ENCODE data around the gene SCMH1. TPM values are rescaled to one million over a fixed set of nuclear protein-coding genes. Genes with fewer than 3 reads are reported as not detected.

The SCMH1 gene
- total and polyA plus RNA-seq, 2 donors (not counting 3 experiments of a cell fraction or from before 2014, with no cell fraction given): 39.9 to 40.7 TPM

GRCh38 chr1:41241354-41241748 is 755 bp downstream of the SCMH1 start:
- peaks cover 32% of the 10 kb centered on the region for H3K79me2 ChIP-seq (ENCODE audit: control insufficient read depth, insufficient read depth, low read length)
- no peaks in the 10 kb centered on the region for H3K9me3 ChIP-seq (replicated peaks; ENCODE audit: control insufficient read depth, insufficient read depth, low read length)
- intact Hi-C loops (cut with micrococcal nuclease) (no loop called here), dilution Hi-C loops (cut with MboI; ENCODE audit: extremely low pct_ligation_motif_present, low sequenced_read_pairs) (no loop called here)
- H3K27me3 ChIP-seq (ENCODE audit: control insufficient read depth in 2 of 2, insufficient read depth in 2 of 2, low read length in 2 of 2): no peaks in the 10 kb centered on the region
- BruUV-seq (replicated peaks): no TSS peak
- ChIA-PET POLR2A (interaction anchor here (1.4 kb wide), 1 partner anchor 139 kb away, joined by 5 read pairs; no protein-coding TSS in a partner anchor), CTCF (interaction anchor here (1.0 to 1.5 kb wide), 6 partner anchors 139 to 238 kb away, joined by 3 to 17 read pairs (median 5); partner anchors contain the start of gene SLFNL1)
- H3K9me1 ChIP-seq (replicated peaks; ENCODE audit: control insufficient read depth, extremely low read depth, insufficient read depth, low read length): peaks cover 5% of the 10 kb centered on the region
- no peak for TF ChIP-seq POLR2A (IDR thresholded peaks at IDR 0.05; ENCODE audit: low read depth, low read length)
- TF ChIP-seq POLR2AphosphoS5 (IDR thresholded peaks at IDR 0.05; ENCODE audit: insufficient read depth, low read depth, low read length): no peak
- TF ChIP-seq FOS (IDR thresholded peaks at IDR 0.05; ENCODE audit: borderline replicate concordance, insufficient read depth, low read length): no peak
- TF ChIP-seq JUN (IDR thresholded peaks at IDR 0.05; ENCODE audit: borderline replicate concordance, insufficient read depth, insufficient read length, low read depth): no peak
- no peak for TF ChIP-seq MAX (IDR thresholded peaks at IDR 0.05; ENCODE audit: insufficient read depth, insufficient read length)
- TF ChIP-seq, protein P1, sequence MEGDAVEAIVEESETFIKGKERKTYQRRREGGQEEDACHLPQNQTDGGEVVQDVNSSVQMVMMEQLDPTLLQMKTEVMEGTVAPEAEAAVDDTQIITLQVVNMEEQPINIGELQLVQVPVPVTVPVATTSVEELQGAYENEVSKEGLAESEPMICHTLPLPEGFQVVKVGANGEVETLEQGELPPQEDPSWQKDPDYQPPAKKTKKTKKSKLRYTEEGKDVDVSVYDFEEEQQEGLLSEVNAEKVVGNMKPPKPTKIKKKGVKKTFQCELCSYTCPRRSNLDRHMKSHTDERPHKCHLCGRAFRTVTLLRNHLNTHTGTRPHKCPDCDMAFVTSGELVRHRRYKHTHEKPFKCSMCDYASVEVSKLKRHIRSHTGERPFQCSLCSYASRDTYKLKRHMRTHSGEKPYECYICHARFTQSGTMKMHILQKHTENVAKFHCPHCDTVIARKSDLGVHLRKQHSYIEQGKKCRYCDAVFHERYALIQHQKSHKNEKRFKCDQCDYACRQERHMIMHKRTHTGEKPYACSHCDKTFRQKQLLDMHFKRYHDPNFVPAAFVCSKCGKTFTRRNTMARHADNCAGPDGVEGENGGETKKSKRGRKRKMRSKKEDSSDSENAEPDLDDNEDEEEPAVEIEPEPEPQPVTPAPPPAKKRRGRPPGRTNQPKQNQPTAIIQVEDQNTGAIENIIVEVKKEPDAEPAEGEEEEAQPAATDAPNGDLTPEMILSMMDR (IDR thresholded peaks at IDR 0.05; ENCODE audit: extremely low read depth in 1 of 2, insufficient read depth in 1 of 2, low read depth in 1 of 2, low read length in 2 of 2): no peak
- no peak for TF ChIP-seq GATA2 (IDR thresholded peaks at IDR 0.05; ENCODE audit: insufficient read depth, insufficient read length, low read depth, low read length)
- no peak for TF ChIP-seq MYC (IDR thresholded peaks at IDR 0.05; ENCODE audit: low read depth, low read length)
- TF ChIP-seq EZH2 (IDR thresholded peaks at IDR 0.05; ENCODE audit: borderline replicate concordance, low read depth, low read length, severe bottlenecking): no peak
- DNase-seq (ENCODE audit: low read depth, low spot score): peak; percentile 34
- no peaks in the 10 kb centered on the region for H3K36me3 ChIP-seq (ENCODE audit: control insufficient read depth in 2 of 2, extremely low read depth in 1 of 2, insufficient read depth in 2 of 2, low read length in 2 of 2)
- no peak for FAIRE-seq
- H3K9ac ChIP-seq (replicated peaks; ENCODE audit: extremely low read depth, insufficient read depth, low read length): peak overlapping the region; percentile 85
- H3K27ac ChIP-seq (ENCODE audit: insufficient read depth, low read depth, low read length): peak overlapping the region; percentile 64
- peak overlapping the region; percentile 84 for H3K4me2 ChIP-seq (ENCODE audit: insufficient read depth, low read length)
- peak overlapping the region; percentile 86 for H2AFZ ChIP-seq (ENCODE audit: low read depth, low read length)
- H3K4me1 ChIP-seq (ENCODE audit: control insufficient read depth, extremely low read depth, insufficient read depth, low read length): peaks cover 42% of the 10 kb centered on the region
- peak overlapping the region; percentile 48 to 67 (median 66) for H3K4me3 ChIP-seq (replicated peaks in 1 of 3; ENCODE audit: insufficient read depth in 1 of 3, low read depth in 1 of 3, low read length in 3 of 3)
- H4K20me1 ChIP-seq (replicated peaks; ENCODE audit: control insufficient read depth, extremely low read depth, insufficient read depth, low read length): no peaks in the 10 kb centered on the region

Measured in endothelial cell of umbilical vein (primary cell).